Measurements from ENCODE around the gene OR1K1. TPM values are rescaled to one million over a fixed set of nuclear protein-coding genes. Genes with fewer than 3 reads are reported as not detected.

The OR1K1 gene
- total and polyA plus RNA-seq, 10 donors, result not detected

- intact Hi-C loops (cut with DNase I; ENCODE audit: low total_unique reads), result no loop called here
- peaks cover 0 to 7% (median 0%) of the 10 kb centered on the region in 6 donors for H3K36me3 ChIP-seq
- H3K9me3 ChIP-seq, result no peaks in the 10 kb centered on the region
- no peaks in the 10 kb centered on the region for H3K4me1 ChIP-seq
- TF ChIP-seq POLR2A (IDR thresholded peaks at IDR 0.05), result no peak
- DNase-seq, result no peak
- H3K27me3 ChIP-seq (replicated peaks in 1 of 7), result no peaks in the 10 kb centered on the region
- H3K27ac ChIP-seq, result no peak overlapping the region
- H3K4me3 ChIP-seq, result no peak overlapping the region
Observed at GRCh38 chr9:122785269-122785668, 14.7 kb upstream of the OR1K1 start.

GRCh38 chr9:122786338-122786737, 13.6 kb upstream of the OR1K1 start:
- intact Hi-C loops (cut with DNase I; ENCODE audit: low total_unique reads), result no loop called here
- WGBS, 5 donors, result 81 to 96% (median 89%) methylated on average over 4 of the region's 4 CpGs
- Histone ChIP-seq H3K27me3 (replicated peaks in 1 of 7) (no peaks in the 10 kb centered on the region), H3K27ac (no peak overlapping the region), H3K9me3 (no peaks in the 10 kb centered on the region), H3K4me3 (no peak overlapping the region), H3K4me1 (no peaks in the 10 kb centered on the region), H3K36me3 (peaks cover 0 to 7% (median 0%) of the 10 kb centered on the region in 6 donors)
- TF ChIP-seq CTCF (IDR thresholded peaks at IDR 0.05 in 8 of 11, conservative IDR thresholded peaks at IDR 0.05 in 3 of 11), result no peak
- TF ChIP-seq POLR2A (IDR thresholded peaks at IDR 0.05), result no peak
- no peak for TF ChIP-seq POLR2AphosphoS5 (IDR thresholded peaks at IDR 0.05)
- no peak for DNase-seq

GRCh38 chr9:122788831-122789230, 11.1 kb upstream of the OR1K1 start, which contains the start of gene OR5C1:
OR5C1 (plus strand) TSS chr9:122788933; CDS start chr9:122788933, 0 bp downstream.
- WGBS, 5 donors, result 92 to 98% (median 94%) methylated on average over 5 to 12 of the region's 12 CpGs
- TF ChIP-seq POLR2AphosphoS5 (IDR thresholded peaks at IDR 0.05), result no peak
- TF ChIP-seq CTCF (IDR thresholded peaks at IDR 0.05 in 8 of 11, conservative IDR thresholded peaks at IDR 0.05 in 3 of 11), result no peak
- no peak for TF ChIP-seq POLR2A (IDR thresholded peaks at IDR 0.05)
- DNase-seq, result no peak
- Histone ChIP-seq H3K27me3 (replicated peaks in 1 of 7) (no peaks in the 10 kb centered on the region), H3K4me3 (no peak within 1 kb of the TSS), H3K9me3 (no peaks in the 10 kb centered on the region), H3K27ac (no peak within 1 kb of the TSS), H3K4me1 (no peaks in the 10 kb centered on the region), H3K36me3 (peaks cover 0 to 7% (median 0%) of the 10 kb centered on the region in 6 donors)
- intact Hi-C loops (cut with DNase I; ENCODE audit: low total_unique reads), result no loop called here

GRCh38 chr9:122789256-122790046, 10.5 kb upstream of the OR1K1 start:
- no peak overlapping the region for H3K4me3 ChIP-seq
- no peak for DNase-seq
- H3K4me1 ChIP-seq, result no peaks in the 10 kb centered on the region
- no peak for TF ChIP-seq CTCF (IDR thresholded peaks at IDR 0.05 in 8 of 11, conservative IDR thresholded peaks at IDR 0.05 in 3 of 11)
- WGBS, 5 donors, result 88 to 97% (median 94%) methylated on average over 28 of the region's 28 CpGs
- peaks cover 0 to 7% (median 0%) of the 10 kb centered on the region in 6 donors for H3K36me3 ChIP-seq
- no peaks in the 10 kb centered on the region for H3K9me3 ChIP-seq
- intact Hi-C loops (cut with DNase I; ENCODE audit: low total_unique reads), result no loop called here
- H3K27ac ChIP-seq, result no peak overlapping the region
- H3K27me3 ChIP-seq (replicated peaks in 1 of 7), result no peaks in the 10 kb centered on the region
